ENCODE results near the gene WDR36.

WDR36 gene

GRCh38 chr5:111106320-111106948 is 14.3 kb downstream of the WDR36 start:
- DNase-seq = no peak

DNA sequence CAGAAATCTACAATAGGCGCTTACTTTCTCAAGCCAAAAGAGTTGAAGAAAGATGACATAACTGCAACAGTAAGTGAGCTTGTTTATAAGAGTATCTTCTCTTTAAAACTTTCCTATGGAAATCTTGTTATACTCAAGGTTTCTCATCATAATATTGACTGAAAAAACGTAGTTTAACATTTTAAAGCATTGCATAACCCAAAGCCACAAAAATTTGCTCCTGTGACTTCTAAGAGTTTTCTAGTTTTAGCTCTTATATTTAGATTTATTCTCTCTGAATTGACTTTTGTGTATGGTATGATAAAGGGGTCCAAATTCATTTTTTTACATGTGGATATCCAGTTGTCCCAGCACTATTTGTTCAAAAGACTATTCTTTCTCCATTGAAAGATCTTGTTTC is 15.2 kb downstream of the WDR36 start:
- no peak for DNase-seq

GRCh38 chr5:111111956-111112355 is 19.8 kb downstream of the WDR36 start:
- DNase-seq = no peak

DNA sequence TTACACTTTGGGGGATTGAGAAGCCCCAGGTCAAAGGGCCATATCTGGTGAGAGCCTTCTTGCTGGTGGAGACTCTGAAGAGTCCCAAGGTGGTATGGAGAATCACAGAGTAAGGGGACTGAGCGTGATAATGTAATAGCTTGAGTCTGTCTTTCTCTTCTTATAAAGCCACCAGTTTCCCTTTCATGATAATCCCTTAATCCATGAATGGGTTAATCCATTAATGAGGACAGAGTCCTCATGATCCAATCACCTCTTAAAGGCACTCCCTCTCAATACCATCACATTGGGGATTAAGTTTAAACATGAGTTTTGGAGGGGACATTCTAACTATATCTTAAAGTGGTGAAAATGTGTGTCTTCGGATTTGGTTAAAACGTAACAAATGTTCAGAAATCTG is 21.5 kb downstream of the WDR36 start:
- DNase-seq = no peak

- no peak for DNase-seq
These were observed 23.1 kb downstream of the WDR36 start for GRCh38 chr5:111115229-111115628.

- no peak for DNase-seq
These were observed 24.4 kb downstream of the WDR36 start for GRCh38 chr5:111116550-111116949.

DNA sequence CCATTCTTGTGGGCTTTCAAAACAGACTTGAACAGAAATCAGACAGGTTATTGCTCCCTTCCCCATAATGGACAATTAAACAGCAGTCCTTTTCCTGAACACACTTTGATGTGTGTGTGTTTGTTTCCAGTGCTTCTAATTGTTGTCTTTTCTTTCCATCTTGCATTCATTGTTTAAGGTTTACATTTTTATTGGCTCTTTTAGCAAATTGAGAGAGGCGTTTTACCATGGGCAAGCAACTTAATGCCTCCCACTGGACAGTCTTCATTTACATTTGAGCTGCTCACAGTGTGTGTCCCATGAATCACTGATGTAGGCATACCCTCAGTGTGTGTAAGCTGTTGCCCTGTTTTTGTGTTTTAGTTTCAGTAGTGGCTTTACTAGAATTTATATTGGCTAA is 25.0 kb downstream of the WDR36 start:
- no peak for DNase-seq

- no peak for DNase-seq
These were observed 27.1 kb downstream of the WDR36 start for GRCh38 chr5:111119221-111119620.

DNA sequence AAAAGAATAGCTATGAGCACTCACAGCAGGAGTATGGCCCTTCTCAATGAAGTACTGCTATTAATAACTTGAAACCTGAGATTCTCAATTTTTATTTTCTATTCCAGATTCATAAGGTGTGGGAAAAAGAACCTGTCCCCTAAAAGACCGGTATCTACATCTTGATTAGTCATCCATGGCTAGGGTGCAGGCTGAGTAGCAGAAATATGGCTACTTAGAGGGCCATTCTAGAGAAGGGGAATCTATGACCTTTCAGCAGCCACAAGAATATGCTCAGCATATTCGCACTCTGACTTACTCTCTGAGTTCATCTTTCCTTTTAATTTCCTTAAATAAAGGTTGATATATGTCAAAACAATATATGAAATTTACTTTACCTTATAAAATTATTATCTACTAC is 27.7 kb downstream of the WDR36 start:
- DNase-seq = no peak

- no peak for DNase-seq
These were observed 28.8 kb downstream of the WDR36 start for GRCh38 chr5:111120911-111121310.

DNA sequence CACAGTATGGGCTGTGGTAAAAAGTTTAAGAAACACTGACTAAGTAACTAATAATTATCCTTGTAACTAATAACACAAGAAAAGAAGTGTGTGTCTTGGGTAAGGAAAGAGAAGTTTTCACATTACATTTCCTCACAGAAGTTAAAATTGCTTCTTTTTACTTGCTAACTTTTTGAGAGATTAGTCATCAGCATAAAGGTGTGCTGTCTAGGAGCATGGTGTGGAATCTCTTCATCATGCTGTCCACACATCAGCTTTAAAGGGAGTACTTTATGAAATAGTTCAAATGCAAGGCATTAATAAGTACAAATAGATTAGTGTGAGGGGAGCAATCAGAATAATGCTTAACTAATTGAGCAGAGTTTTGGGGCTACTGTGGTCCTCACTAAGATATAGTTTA is 29.8 kb downstream of the WDR36 start:
- no peak for DNase-seq

- DNase-seq = no peak
These were observed 30.2 kb downstream of the WDR36 start for GRCh38 chr5:111122398-111122797.

DNA sequence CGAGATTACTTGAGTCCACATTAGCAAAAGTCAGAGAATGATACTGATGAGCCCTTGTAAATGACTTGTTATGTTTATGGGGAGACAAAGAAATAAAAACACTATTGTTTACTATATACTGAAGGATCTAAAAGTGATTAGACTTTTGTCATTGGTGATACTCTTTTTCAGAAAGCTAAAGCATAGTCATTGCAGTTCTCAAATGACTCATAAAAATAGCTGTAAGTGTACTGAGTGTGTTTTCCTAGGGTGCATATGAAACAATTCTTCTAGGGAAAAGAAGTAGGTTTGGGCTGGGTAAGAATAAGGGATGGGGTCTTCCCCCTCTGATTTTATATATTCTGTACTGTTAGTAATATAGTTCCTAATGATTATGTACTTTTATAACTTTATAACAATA is 32.6 kb downstream of the WDR36 start:
- DNase-seq = no peak

GRCh38 chr5:111126896-111127295 is 34.7 kb downstream of the WDR36 start:
- DNase-seq = no peak

DNA sequence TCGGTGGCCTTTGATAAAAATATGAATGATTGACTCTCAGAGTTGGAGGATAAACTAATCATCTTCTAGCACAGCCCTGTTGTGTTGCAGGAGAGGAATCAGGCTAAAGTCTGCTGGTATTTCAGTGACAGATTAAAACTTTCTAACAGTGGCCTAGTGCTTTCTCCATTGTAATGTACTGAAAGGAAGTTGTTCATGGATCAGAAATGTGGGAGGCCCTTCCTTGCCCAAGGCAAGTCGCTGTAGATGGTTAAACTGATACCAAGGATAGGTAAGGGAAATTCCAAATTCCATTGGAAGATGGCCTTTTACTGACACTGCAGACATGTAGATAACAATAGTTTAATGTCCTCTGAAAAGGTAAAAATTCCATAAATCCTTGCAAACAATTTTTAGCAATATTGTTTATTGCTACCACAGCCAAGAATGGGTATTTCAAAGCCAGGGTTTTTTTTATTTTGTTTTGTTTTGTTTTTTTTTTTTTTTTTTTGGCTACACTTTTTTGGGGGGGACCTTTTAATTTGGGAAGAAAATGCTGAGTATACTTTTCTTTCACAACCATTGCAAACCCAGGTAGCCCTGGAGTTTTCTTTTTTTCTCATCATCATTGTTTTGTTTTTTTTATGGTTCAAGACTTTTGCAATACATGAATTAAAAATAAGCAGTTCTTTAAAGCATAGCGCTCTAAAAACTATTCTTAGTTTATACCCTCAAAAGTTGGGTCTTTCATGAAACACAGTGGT is 35.5 kb downstream of the WDR36 start:
- DNase-seq = no peak

DNA sequence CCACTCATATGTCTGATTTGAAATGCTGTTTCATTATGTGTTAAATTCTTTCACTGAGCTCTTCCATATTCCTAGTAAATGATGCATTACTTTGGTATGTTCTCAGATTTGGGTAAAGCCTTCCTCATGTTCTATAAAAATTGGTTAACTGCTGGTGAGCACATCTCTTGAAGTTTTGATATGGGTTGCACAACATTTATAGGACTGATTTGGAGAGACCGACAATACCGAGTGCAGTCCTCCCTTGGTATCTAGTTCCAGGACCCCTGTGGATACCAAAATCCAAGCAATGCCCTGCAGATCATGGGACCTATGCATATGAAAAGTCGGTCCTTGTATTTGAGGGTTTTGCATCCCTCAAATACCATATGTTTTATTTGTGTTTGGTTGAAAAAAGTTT is 37.8 kb downstream of the WDR36 start:
- DNase-seq = no peak

DNA sequence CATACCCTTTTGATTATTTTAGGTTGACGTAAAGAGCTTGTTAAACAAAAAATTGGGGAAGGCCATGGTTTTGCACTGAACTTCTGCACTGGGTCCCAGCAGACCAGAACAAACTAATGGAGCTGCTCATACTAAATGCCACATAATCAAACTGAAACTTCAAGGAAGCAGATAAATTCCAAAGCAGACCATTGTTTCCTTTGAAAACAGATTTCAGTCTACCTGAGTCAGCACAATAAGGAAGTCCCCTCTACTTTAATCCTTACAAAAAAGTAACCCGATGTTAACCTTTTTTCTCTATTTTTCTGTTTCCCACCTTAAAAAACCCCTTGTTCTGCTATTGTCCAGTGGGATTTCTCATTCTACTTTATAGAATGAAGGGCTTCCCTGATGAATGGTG is 39.2 kb downstream of the WDR36 start:
- DNase-seq = no peak

DNA sequence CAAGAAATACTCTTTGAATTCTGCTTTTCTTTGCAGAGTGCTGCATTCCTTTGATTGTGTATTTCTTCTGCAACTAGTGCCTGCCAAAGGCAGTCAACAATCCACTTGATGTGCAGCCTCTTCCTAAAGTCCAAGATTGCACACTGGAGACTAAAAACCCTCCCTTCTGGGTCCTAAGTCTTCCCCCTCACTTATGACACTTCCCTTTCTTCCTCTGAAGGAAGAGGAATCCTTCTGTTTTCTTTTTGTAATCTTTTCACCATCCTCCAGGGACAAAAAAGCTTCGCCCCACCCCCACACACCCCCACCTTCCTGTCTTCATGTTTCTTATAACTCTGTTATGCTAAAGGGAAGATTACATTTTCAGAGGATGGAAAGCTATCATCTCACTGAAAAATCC is 39.9 kb downstream of the WDR36 start:
- DNase-seq = no peak

DNA sequence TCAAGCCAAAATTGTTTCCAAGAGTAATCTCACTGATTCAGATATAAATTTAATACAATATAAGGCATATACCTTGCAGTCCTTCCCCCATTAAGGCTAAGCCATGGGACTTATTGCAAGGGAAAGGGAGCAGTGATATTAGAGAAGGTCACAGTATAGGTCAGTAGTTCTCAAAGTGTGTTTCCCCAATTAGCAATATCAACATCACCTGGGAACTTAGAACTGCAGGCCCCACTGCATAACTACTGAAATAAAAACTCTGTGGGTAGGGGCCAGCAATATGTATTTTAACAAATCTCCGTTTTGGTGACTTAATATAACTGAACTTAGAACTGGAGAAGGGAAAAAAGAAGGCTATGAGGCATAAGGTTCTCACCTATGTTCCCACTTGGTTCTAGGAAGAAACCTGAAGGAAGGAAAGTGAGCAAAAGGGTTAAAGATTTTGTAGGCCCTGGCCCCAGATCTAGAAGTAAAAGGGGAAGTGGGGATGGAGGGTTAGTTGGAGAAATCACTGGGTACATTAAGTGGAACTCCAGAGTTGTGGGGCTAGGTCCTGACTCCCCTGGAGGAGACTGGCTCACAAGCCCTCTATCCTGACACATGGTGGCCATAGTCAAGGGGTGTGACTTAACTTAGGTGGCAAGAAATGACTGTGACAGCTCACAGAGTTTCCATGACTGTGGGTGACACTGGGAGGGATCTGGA is 40.7 kb downstream of the WDR36 start:
- no peak for DNase-seq

DNA sequence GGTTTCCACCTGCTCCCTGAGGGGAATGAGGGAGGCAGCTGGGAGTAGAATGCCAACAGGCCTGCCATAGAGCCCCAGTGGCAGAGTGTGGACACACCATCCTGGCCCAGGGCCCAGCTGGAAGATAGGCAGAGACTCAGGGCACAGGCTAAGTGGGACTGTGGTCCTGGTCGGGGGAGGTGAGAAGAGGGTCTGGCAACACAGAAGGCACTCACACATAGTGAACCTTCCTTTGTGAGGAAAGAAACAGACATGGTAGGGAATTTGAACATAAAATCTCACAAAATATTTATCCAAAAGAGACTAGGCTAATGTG is 41.2 kb downstream of the WDR36 start:
- DNase-seq = no peak

DNA sequence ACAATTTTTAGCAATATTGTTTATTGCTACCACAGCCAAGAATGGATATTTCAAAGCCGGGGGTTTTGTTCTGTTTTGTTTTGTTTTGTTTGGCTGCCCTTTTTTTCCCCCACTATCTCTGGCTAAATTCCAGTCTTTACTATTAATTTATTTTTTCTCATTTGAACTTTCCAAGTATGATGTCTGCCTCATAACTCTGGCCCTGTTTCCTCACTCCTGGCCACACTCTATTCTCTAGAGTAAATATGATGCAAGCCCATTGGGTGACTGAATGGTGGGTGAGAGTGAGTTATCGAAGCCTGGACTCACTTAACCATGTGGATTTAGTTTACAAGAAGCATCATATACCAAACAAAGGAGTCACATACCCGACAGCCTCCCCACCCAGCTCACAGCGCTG is 41.9 kb downstream of the WDR36 start:
- DNase-seq = no peak

DNA sequence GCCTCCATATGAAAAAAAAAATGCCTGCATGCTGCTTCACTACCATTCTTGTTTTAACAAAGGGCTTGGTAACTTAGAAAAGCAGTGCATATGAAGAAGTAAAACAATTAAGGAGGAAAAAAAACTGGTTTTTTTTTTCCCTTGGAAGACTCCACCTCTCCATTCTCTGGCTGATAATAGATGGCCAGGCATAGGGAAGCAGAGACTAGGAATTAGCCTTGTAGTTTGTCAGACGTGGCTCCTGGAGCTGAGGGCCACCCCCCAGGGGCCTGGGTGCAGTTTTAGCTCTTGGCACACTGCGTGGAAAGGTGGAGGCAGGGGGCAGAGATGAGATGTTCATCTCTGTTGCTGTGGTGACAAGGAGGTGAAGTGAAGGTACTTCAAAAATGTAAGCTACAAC is 42.7 kb downstream of the WDR36 start:
- DNase-seq = no peak

DNA sequence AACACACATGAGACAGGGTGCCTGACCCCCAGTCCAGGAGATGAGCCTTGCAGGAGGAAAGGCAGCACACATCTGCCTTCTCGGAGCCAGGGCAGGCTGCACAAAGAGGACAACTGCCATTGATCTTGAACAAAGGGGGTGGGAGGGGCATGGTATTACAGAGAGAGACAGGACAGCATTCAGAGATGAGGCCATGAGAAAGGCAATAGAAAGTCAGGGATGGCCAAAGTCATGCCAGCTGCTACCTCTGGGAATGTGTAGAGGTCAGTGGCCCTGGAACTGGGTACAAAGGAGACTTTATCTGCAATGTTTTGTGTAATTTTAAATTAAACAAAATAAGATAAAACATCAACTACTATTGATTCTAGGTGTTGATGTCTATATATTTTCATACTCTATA is 43.2 kb downstream of the WDR36 start:
- no peak for DNase-seq

DNA sequence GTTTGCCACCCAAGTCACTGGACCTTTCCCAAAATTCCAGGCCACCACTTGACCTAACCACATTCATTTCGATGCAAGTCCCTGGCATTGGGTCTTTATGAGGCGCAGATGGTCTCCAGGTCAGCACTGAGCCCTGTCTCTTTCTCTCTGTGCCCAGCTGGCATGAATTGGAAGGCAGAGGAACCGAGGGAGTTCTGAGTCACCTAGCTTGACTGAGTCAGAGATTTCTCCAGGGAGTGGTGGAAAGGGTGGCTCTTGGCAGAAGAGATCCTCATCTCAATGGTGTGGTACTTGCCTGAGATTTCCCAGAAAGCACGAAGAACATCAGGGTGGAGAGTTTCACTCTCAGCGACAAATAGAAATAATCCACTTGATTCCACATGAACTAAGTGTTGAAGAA is 43.8 kb downstream of the WDR36 start:
- DNase-seq = no peak

DNA sequence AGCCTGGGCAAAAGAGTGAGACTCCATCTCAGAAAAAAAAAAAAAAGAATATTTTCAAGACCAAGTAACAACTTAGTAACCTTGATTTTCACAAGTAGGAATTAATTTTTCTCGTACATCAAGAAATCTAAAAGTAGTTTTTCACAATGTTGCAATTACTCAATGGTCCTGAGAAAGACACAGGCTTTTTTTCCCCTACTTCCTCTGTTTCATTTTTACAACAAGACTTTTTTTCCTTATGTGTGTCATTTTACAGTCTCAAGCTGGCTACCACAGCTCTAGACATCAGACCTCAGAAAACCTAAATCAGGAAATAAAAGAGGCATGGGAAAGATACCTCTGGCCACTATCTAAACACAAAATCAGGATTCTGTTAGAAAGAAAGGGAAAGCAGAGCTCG is 45.9 kb downstream of the WDR36 start:
- no peak for DNase-seq

Data from NCI-H1436 treated with DMSO at 0.1 percent for 48 hours (cell line).